8988T (cell line): Measurements from ENCODE around the gene RIMBP2.

Experiments
- DNase-seq: peaks from one replicate; pipeline ENCODE4 v3.0.0; 2011

RIMBP2 gene

GRCh38 chr12:130391186-130391585 lies 324.9 kb downstream of the RIMBP2 start:
- DNase-seq, result no peak

- no peak for DNase-seq
Observed at GRCh38 chr12:130385193-130385592, 330.9 kb downstream of the RIMBP2 start.

GRCh38 chr12:130384234-130384633 lies 331.9 kb downstream of the RIMBP2 start:
- no peak for DNase-seq

- no peak for DNase-seq
Observed at GRCh38 chr12:130382818-130383217, 333.3 kb downstream of the RIMBP2 start.

GRCh38 chr12:130375296-130376287 lies 340.5 kb downstream of the RIMBP2 start:
- no peak for DNase-seq

- no peak for DNase-seq
Observed at GRCh38 chr12:130374083-130374482, 342.0 kb downstream of the RIMBP2 start.

- no peak for DNase-seq
Observed at GRCh38 chr12:130372936-130373335, 343.2 kb downstream of the RIMBP2 start.

GRCh38 chr12:130371296-130371695 lies 344.8 kb downstream of the RIMBP2 start:
- no peak for DNase-seq

GRCh38 chr12:130369816-130370215 lies 346.3 kb downstream of the RIMBP2 start:
- no peak for DNase-seq

GRCh38 chr12:130367523-130367922 lies 348.6 kb downstream of the RIMBP2 start:
- DNase-seq, result no peak

GRCh38 chr12:130367003-130367402 lies 349.1 kb downstream of the RIMBP2 start:
- DNase-seq, result no peak

GRCh38 chr12:130366159-130366558 lies 349.9 kb downstream of the RIMBP2 start:
- no peak for DNase-seq

GRCh38 chr12:130364578-130364977 lies 351.5 kb downstream of the RIMBP2 start:
- no peak for DNase-seq

GRCh38 chr12:130362060-130362459 lies 354.0 kb downstream of the RIMBP2 start:
- DNase-seq, result no peak

GRCh38 chr12:130357729-130358330 lies 358.3 kb downstream of the RIMBP2 start:
- no peak for DNase-seq

GRCh38 chr12:130357241-130357640 lies 358.9 kb downstream of the RIMBP2 start:
- DNase-seq, result no peak

GRCh38 chr12:130356222-130356621 lies 359.9 kb downstream of the RIMBP2 start:
- no peak for DNase-seq

GRCh38 chr12:130354407-130354806 lies 361.7 kb downstream of the RIMBP2 start:
- DNase-seq, result no peak

- no peak for DNase-seq
Observed at GRCh38 chr12:130353081-130353480, 363.0 kb downstream of the RIMBP2 start.

GRCh38 chr12:130351326-130351725 lies 364.8 kb downstream of the RIMBP2 start:
- DNase-seq, result no peak

GRCh38 chr12:130350715-130351114 lies 365.4 kb downstream of the RIMBP2 start:
- DNase-seq, result no peak

- no peak for DNase-seq
Observed at GRCh38 chr12:130347588-130347987, 368.5 kb downstream of the RIMBP2 start.
